ENCODE data around the gene CRMP1.
"Not testable (repeated sequence)": the region's sequence is repeated elsewhere in the genome, so short reads cannot be mapped to it uniquely, and the experiment has no call there.

CRMP1 gene

GRCh38 chr4:5856362-5856761 is 36.5 kb downstream of the CRMP1 start:
- not testable (repeated sequence) for DNase-seq (ENCODE audit: low read depth)

- no peak for DNase-seq (ENCODE audit: low read depth)
Observed at GRCh38 chr4:5854929-5855328, 38.0 kb downstream of the CRMP1 start.

GRCh38 chr4:5852523-5853202 is 40.2 kb downstream of the CRMP1 start:
- no peak for DNase-seq (ENCODE audit: low read depth)

- DNase-seq (ENCODE audit: low read depth) = no peak
Observed at GRCh38 chr4:5851637-5852301, 41.1 kb downstream of the CRMP1 start.

GRCh38 chr4:5845035-5845905 is 47.6 kb downstream of the CRMP1 start:
- no peak for DNase-seq (ENCODE audit: low read depth)

- DNase-seq (ENCODE audit: low read depth) = no peak
Observed at GRCh38 chr4:5843573-5844530, 49.0 kb downstream of the CRMP1 start.

GRCh38 chr4:5842456-5842855 is 50.4 kb downstream of the CRMP1 start:
- no peak for DNase-seq (ENCODE audit: low read depth)

- no peak for DNase-seq (ENCODE audit: low read depth)
Observed at GRCh38 chr4:5839751-5840674, 52.9 kb downstream of the CRMP1 start.

- no peak for DNase-seq (ENCODE audit: low read depth)
Observed at GRCh38 chr4:5839332-5839731, 53.6 kb downstream of the CRMP1 start.

GRCh38 chr4:5837483-5837882 is 55.4 kb downstream of the CRMP1 start:
- DNase-seq (ENCODE audit: low read depth) = not testable (repeated sequence)

- no peak for DNase-seq (ENCODE audit: low read depth)
Observed at GRCh38 chr4:5836943-5837342, 55.9 kb downstream of the CRMP1 start.

GRCh38 chr4:5828005-5828391 is 64.9 kb downstream of the CRMP1 start:
- DNase-seq (ENCODE audit: low read depth) = no peak

- DNase-seq (ENCODE audit: low read depth) = no peak
Observed at GRCh38 chr4:5827108-5828004, 65.5 kb downstream of the CRMP1 start.

- no peak for DNase-seq (ENCODE audit: low read depth)
Observed at GRCh38 chr4:5826437-5827107, 66.3 kb downstream of the CRMP1 start.

GRCh38 chr4:5825321-5826041 is 67.4 kb downstream of the CRMP1 start:
- DNase-seq (ENCODE audit: low read depth) = no peak

- peak; percentile 23 for DNase-seq (ENCODE audit: low read depth)
Observed at GRCh38 chr4:5824635-5825034, 68.3 kb downstream of the CRMP1 start.

- DNase-seq (ENCODE audit: low read depth) = no peak
Observed at GRCh38 chr4:5824227-5824626, 68.7 kb downstream of the CRMP1 start.

- DNase-seq (ENCODE audit: low read depth) = no peak
Observed at GRCh38 chr4:5823542-5824211, 69.2 kb downstream of the CRMP1 start.

All from fibroblast of the conjunctiva (primary cell).